HCT116 (cell line): ENCODE data around the gene ATG101. TPM values are rescaled to one million over a fixed set of nuclear protein-coding genes. Genes with fewer than 3 reads are reported as not detected.

Experiments used
- ATAC-seq: fragments of 200-7000 bp; cut with Tn5 transposase; 2 replicates; pipeline ENCODE4 v1.9.1; 2020; ENCODE audit warnings: mild to moderate bottlenecking, moderate library complexity
- BruUV-seq: library from RNA; stranded (reverse); fragments of 400-500 nt; replicated peaks from 2 replicates; lab custom pipeline; 2021; lab: Mats Ljungman, UMichigan
- CTCF ChIA-PET: fragments of 300-600 bp; sonication (Branson Sonifier 250); formaldehyde crosslinking; loops from one replicate; lab custom pipeline; 2021; ENCODE audit warnings: antibody characterized with exemption; lab: Charles Lee
- POLR2A ChIA-PET: fragments of 300-600, 350-600 bp; sonication (Branson Sonifier 250); formaldehyde crosslinking; loops from one replicate; lab custom pipeline; 2021; ENCODE audit warnings: antibody characterized with exemption; lab: Charles Lee
- RAD21 ChIA-PET, 2 experiments: fragments of 300-600 bp; sonication (Branson Sonifier 250); formaldehyde crosslinking; loops; one replicate each; lab custom pipeline; 2023; ENCODE audit warnings: low total read pairs in 2 of 2; ENCODE audit not compliant: uncharacterized antibody in 2 of 2, unreplicated experiment in 2 of 2, low non-redundant PET in 1 of 2; lab: Charles Lee
- DNase-seq: peaks from one replicate; pipeline ENCODE4 v3.0.0-alpha.2; 2010; ENCODE audit warnings: low read depth, low spot score
- H2AFZ ChIP-seq: fragments of 200-600 bp; shearing (Covaris generic), sonication (generic); 2 replicates; pipeline ENCODE4 v1.6.1; 2017; ENCODE audit warnings: low read depth, mixed run types, mixed read lengths, antibody characterized with exemption, low read length; ENCODE audit not compliant: poor library complexity, severe bottlenecking
- H3K27ac ChIP-seq: 2 replicates; pipeline ENCODE4 v1.5.1; 2012; ENCODE audit warnings: low read depth, low read length
- H3K27me3 ChIP-seq: fragments of 200-600 bp; sonication (generic); 2 replicates; pipeline ENCODE4 v1.6.1; 2016; ENCODE audit warnings: mixed run types, low read length, mixed read lengths; ENCODE audit not compliant: insufficient read depth
- H3K36me3 ChIP-seq, 2 experiments: fragments of 200-500 bp in 1 of 2; fragments of 200-600 bp in 1 of 2; sonication (Bioruptor generic) in 1 of 2; sonication (generic) in 1 of 2; 2 replicates each; pipeline versions ENCODE4 v1.5.1 to v1.6.1; 2014 to 2016; ENCODE audit warnings: low read length in 2 of 2, inconsistent platforms in 1 of 2, mixed read lengths in 1 of 2, mixed run types in 1 of 2; ENCODE audit not compliant: insufficient read depth in 2 of 2, control insufficient read depth in 1 of 2
- H3K4me1 ChIP-seq, 2 experiments: fragments of 200-600 bp in 1 of 2; sonication (generic) in 1 of 2; 2 replicates each; pipeline versions ENCODE4 v1.5.1 to v1.6.1; 2012 to 2017; ENCODE audit warnings: low read length in 2 of 2, inconsistent platforms in 1 of 2, mild to moderate bottlenecking in 1 of 2, mixed read lengths in 1 of 2, mixed run types in 1 of 2, moderate library complexity in 1 of 2; ENCODE audit not compliant: insufficient read depth in 2 of 2, control insufficient read depth in 1 of 2
- H3K4me2 ChIP-seq: fragments of 200-600 bp; sonication (generic); 2 replicates; pipeline ENCODE4 v1.6.1; 2017; ENCODE audit warnings: mixed run types, low read length, mixed read lengths
- H3K4me3 ChIP-seq, 2 experiments: fragments of 200-600 bp in 1 of 2; sonication (generic) in 1 of 2; replicated peaks in 1 of 2; 2 replicates each; pipeline ENCODE4 v1.5.1; 2011 to 2016; ENCODE audit warnings: low read length in 2 of 2, control low read depth in 1 of 2, low read depth in 1 of 2, mild to moderate bottlenecking in 1 of 2, mixed read lengths in 1 of 2, mixed run types in 1 of 2
- H3K79me2 ChIP-seq: fragments of 200-600 bp; sonication (generic); 2 replicates; pipeline ENCODE4 v1.6.1; 2017; ENCODE audit warnings: mild to moderate bottlenecking, mixed run types, low read length, moderate library complexity, mixed read lengths; ENCODE audit not compliant: insufficient read depth
- H3K9ac ChIP-seq: fragments of 200-600 bp; sonication (generic); 2 replicates; pipeline ENCODE4 v1.6.1; 2016; ENCODE audit warnings: low read length, mixed read lengths
- H3K9me2 ChIP-seq: fragments of 200-600 bp; sonication (generic), shearing (Covaris generic); 2 replicates; pipeline ENCODE4 v1.6.1; 2017; ENCODE audit warnings: mixed run types, mild to moderate bottlenecking, moderate library complexity; ENCODE audit not compliant: insufficient read depth
- H3K9me3 ChIP-seq, 2 experiments: fragments of 200-500 bp in 1 of 2; fragments of 200-600 bp in 1 of 2; sonication (Bioruptor generic) in 1 of 2; sonication (generic) in 1 of 2; 2 replicates each; pipeline ENCODE4 v1.6.1; 2014 to 2017; ENCODE audit warnings: low read length in 2 of 2, mixed read lengths in 2 of 2, inconsistent platforms in 1 of 2, low read depth in 1 of 2, mild to moderate bottlenecking in 1 of 2, mixed run types in 1 of 2, moderate library complexity in 1 of 2; ENCODE audit not compliant: control insufficient read depth in 1 of 2, insufficient read depth in 1 of 2
- H4K20me1 ChIP-seq: fragments of 200-600 bp; sonication (generic), shearing (Covaris generic); 2 replicates; pipeline ENCODE4 v1.6.1; 2017; ENCODE audit warnings: mixed run types, mild to moderate bottlenecking, moderate library complexity; ENCODE audit not compliant: insufficient read depth
- ATF3 ChIP-seq: IDR thresholded peaks from 2 replicates; pipeline ENCODE4 v1.6.1; 2012
- CBX3 ChIP-seq: IDR thresholded peaks from 2 replicates; pipeline ENCODE4 v1.6.1; 2012; ENCODE audit warnings: low read depth
- CEBPB ChIP-seq: IDR thresholded peaks from 2 replicates; pipeline ENCODE4 v1.6.1; 2012; ENCODE audit warnings: low read depth
- CTCF ChIP-seq, 3 experiments: fragments of 200-600 bp in 1 of 3; sonication (generic) in 1 of 3; IDR thresholded peaks in 2 of 3; conservative IDR thresholded peaks in 1 of 3; 2 replicates each; pipeline ENCODE4 v1.5.1; 2012 to 2017; ENCODE audit warnings: low read depth in 2 of 3, low read length in 2 of 3, antibody characterized with exemption in 1 of 3, borderline replicate concordance in 1 of 3, control low read depth in 1 of 3, mild to moderate bottlenecking in 1 of 3, mixed read lengths in 1 of 3, mixed run types in 1 of 3, moderate library complexity in 1 of 3; ENCODE audit not compliant: insufficient read depth in 1 of 3
- ELF1 ChIP-seq: IDR thresholded peaks from 2 replicates; pipeline ENCODE4 v1.6.1; 2012; ENCODE audit warnings: low read depth, borderline replicate concordance
- EZH2 ChIP-seq: fragments of 200-600 bp; sonication (generic); IDR thresholded peaks from 2 replicates; pipeline ENCODE4 v1.6.1; 2017; ENCODE audit warnings: antibody characterized with exemption, mixed run types
- FOSL1 ChIP-seq: IDR thresholded peaks from 2 replicates; pipeline ENCODE4 v1.6.1; 2012; ENCODE audit warnings: low read depth
- JUND ChIP-seq: IDR thresholded peaks from 2 replicates; pipeline ENCODE4 v1.6.1; 2012
- MAX ChIP-seq: IDR thresholded peaks from 2 replicates; pipeline ENCODE4 v1.6.1; 2012
- POLR2AphosphoS5 ChIP-seq: IDR thresholded peaks from 2 replicates; pipeline ENCODE4 v1.6.1; 2011; ENCODE audit warnings: mild to moderate bottlenecking, low read depth, low read length, moderate library complexity
- SIN3A ChIP-seq: IDR thresholded peaks from 2 replicates; pipeline ENCODE4 v1.6.1; 2012; ENCODE audit warnings: low read depth
- SP1 ChIP-seq: IDR thresholded peaks from 2 replicates; pipeline ENCODE4 v1.6.1; 2012; ENCODE audit warnings: low read depth
- TCF7L2 ChIP-seq: IDR thresholded peaks from 2 replicates; pipeline ENCODE4 v1.7.0; 2011; ENCODE audit warnings: borderline replicate concordance, inconsistent platforms; ENCODE audit not compliant: insufficient read depth, insufficient read length; ENCODE audit errors: extremely low read depth
- YY1 ChIP-seq: IDR thresholded peaks from 2 replicates; pipeline ENCODE4 v1.6.1; 2011; ENCODE audit warnings: low read length, low read depth, moderate library complexity, mild to moderate bottlenecking; ENCODE audit not compliant: insufficient replicate concordance; ENCODE audit errors: extremely low read depth
- ZBTB33 ChIP-seq: IDR thresholded peaks from 2 replicates; pipeline ENCODE4 v1.6.1; 2011; ENCODE audit warnings: mild to moderate bottlenecking, low read length, moderate library complexity; ENCODE audit not compliant: insufficient replicate concordance; ENCODE audit errors: extremely low read depth
- ZNF274 ChIP-seq: fragments of 200-500 bp; sonication (Bioruptor generic); IDR thresholded peaks from 2 replicates; pipeline ENCODE4 v1.6.1; 2014; ENCODE audit warnings: mild to moderate bottlenecking, low read depth, low read length, inconsistent platforms
- intact Hi-C: fragments of 100-400 bp; cut with micrococcal nuclease; formaldehyde crosslinking; loops from 2 replicates; pipeline ENCODE4 v1.10.0; 2022
- total RNA-seq: library from RNA; stranded (reverse); gene quantifications from one replicate; pipeline ENCODE4 v1.2.1, GENCODE V29; 2021; ENCODE audit not compliant: unreplicated experiment

Gene ATG101
- total RNA-seq, 1 experiment from 2014 or later = 49.2 TPM

GRCh38 chr12:52054833-52055730 lies 14.7 kb upstream of the ATG101 start:
- no peak for DNase-seq
- Histone ChIP-seq H3K9ac (no peak overlapping the region), H3K79me2 (peaks cover 31% of the 10 kb centered on the region; the same call in 1 of the 2 replicates), H3K36me3 (peaks cover 3 to 8% of the 10 kb centered on the region in 2 experiments; a peak in 2 of 4 replicates), H3K4me1 (peaks cover 16 to 28% of the 10 kb centered on the region in 2 experiments), H3K4me3 (no peak overlapping the region), H3K9me2 (no peaks in the 10 kb centered on the region), H3K9me3 (no peaks in the 10 kb centered on the region), H2AFZ (no peak overlapping the region), H4K20me1 (no peaks in the 10 kb centered on the region), H3K27me3 (no peaks in the 10 kb centered on the region), H3K4me2 (no peak overlapping the region), H3K27ac (no peak overlapping the region)
- intact Hi-C loops = no loop called here
- TF ChIP-seq ZBTB33 (no peak), SP1 (no peak), FOSL1 (no peak), CEBPB (no peak), CBX3 (no peak), ATF3 (no peak), ELF1 (no peak), YY1 (no peak), TCF7L2 (no peak), EZH2 (no peak), CTCF (IDR thresholded peaks at IDR 0.05 in 2 of 3, conservative IDR thresholded peaks at IDR 0.05 in 1 of 3; ENCODE audit: borderline replicate concordance in 1 of 3, insufficient read depth in 1 of 3, low read depth in 2 of 3, low read length in 2 of 3) (no peak), POLR2AphosphoS5 (no peak; the same call in 1 of the 2 replicates), MAX (no peak), JUND (no peak), SIN3A (no peak), ZNF274 (no peak)
- no peak for ATAC-seq
- ChIA-PET CTCF (interaction anchor here (1.3 kb wide), 1 partner anchor 29 kb away, joined by 4 read pairs; no protein-coding TSS in a partner anchor), POLR2A (no interaction called here), RAD21 (no interaction called here)
- no TSS peak for BruUV-seq
